GM12878 (cell line): ENCODE measurements around the gene DGKQ. TPM values are rescaled to one million over a fixed set of nuclear protein-coding genes. Genes with fewer than 3 reads are reported as not detected.

ENCODE experiments used
- ATAC-seq: fragments of 200-7000 bp; cut with Tn5 transposase; 3 replicates; pipeline ENCODE4 v1.9.1; 2020; ENCODE audit warnings: mild to moderate bottlenecking, moderate library complexity
- BruUV-seq: library from RNA; stranded (reverse); fragments of 400-500 nt; replicated peaks from 2 replicates; lab custom pipeline; 2021; lab: Mats Ljungman, UMichigan
- CTCF ChIA-PET: fragments of 300-600 bp; sonication (Branson Sonifier 250); formaldehyde crosslinking; extraction: SDS; loops from one replicate; lab custom pipeline; 2021; ENCODE audit warnings: inconsistent platforms; lab: Yijun Ruan, JAX
- POLR2A ChIA-PET: fragments of 350-600 bp; formaldehyde crosslinking; extraction: SDS; loops from one replicate; lab custom pipeline; 2021; ENCODE audit warnings: inconsistent platforms; lab: Charles Lee
- RAD21 ChIA-PET: fragments of 300-600 bp; sonication (Branson Sonifier 250); formaldehyde crosslinking; loops from one replicate; lab custom pipeline; 2023; ENCODE audit warnings: antibody characterized with exemption; ENCODE audit not compliant: unreplicated experiment; lab: Charles Lee
- SMC1A ChIA-PET: fragments of 300-600 bp; sonication (Branson Sonifier 250); formaldehyde crosslinking; loops from one replicate; lab custom pipeline; 2023; ENCODE audit not compliant: unreplicated experiment, uncharacterized antibody; lab: Charles Lee
- DNase-seq: peaks from one replicate; pipeline ENCODE4 v3.0.0-alpha.2; 2011; ENCODE audit warnings: low read depth, low spot score
- FAIRE-seq: peaks from 3 replicates; lab custom pipeline; 2011; peaks lifted over from hg19 to GRCh38; lab: Jason Lieb, UNC
- H2AFZ ChIP-seq: 2 replicates; pipeline ENCODE4 v1.6.0; 2011; ENCODE audit warnings: low read depth, low read length, control low read depth; ENCODE audit not compliant: control insufficient read depth
- H3K27ac ChIP-seq: 2 replicates; pipeline ENCODE4 v1.5.1; 2011; ENCODE audit warnings: control low read depth; ENCODE audit not compliant: control insufficient read depth, insufficient read depth
- H3K27me3 ChIP-seq, 2 experiments: replicated peaks in 1 of 2; 2 replicates each; pipeline versions ENCODE4 v1.6.0 to v1.6.1; 2011; ENCODE audit warnings: low read length in 1 of 2; ENCODE audit not compliant: control insufficient read depth in 2 of 2, insufficient read depth in 2 of 2
- H3K36me3 ChIP-seq, 2 experiments: 2 replicates each; pipeline ENCODE4 v1.5.1; 2011; ENCODE audit warnings: low read length in 1 of 2; ENCODE audit not compliant: control insufficient read depth in 2 of 2, insufficient read depth in 2 of 2
- H3K4me1 ChIP-seq: 2 replicates; pipeline ENCODE4 v1.6.1; 2011; ENCODE audit warnings: mild to moderate bottlenecking, low read length, moderate library complexity, mixed read lengths; ENCODE audit not compliant: control insufficient read depth, insufficient read depth
- H3K4me2 ChIP-seq: 2 replicates; pipeline ENCODE4 v1.6.0; 2011; ENCODE audit warnings: control low read depth; ENCODE audit not compliant: control insufficient read depth, insufficient read depth
- H3K4me3 ChIP-seq: fragments of 200-600 bp; sonication (generic); 2 replicates; pipeline ENCODE4 v1.5.1; 2016
- H3K79me2 ChIP-seq: 2 replicates; pipeline ENCODE4 v1.6.0; 2011; ENCODE audit warnings: low read length; ENCODE audit not compliant: control insufficient read depth, insufficient read depth
- H3K9ac ChIP-seq: 2 replicates; pipeline ENCODE4 v1.8.0; 2011; ENCODE audit warnings: low read length, control low read depth, mixed read lengths; ENCODE audit not compliant: control insufficient read depth, insufficient read depth
- H3K9me3 ChIP-seq: replicated peaks from 3 replicates; pipeline ENCODE4 v1.5.1; 2011; ENCODE audit warnings: mild to moderate bottlenecking, low read length; ENCODE audit not compliant: control insufficient read depth, insufficient read depth
- H4K20me1 ChIP-seq: 2 replicates; pipeline ENCODE4 v1.6.0; 2011; ENCODE audit not compliant: control insufficient read depth, insufficient read depth
- BACH1 ChIP-seq: fragments of 450-650 bp; IDR thresholded peaks from 2 replicates; pipeline ENCODE4 v1.6.1; 2017; ENCODE audit warnings: mild to moderate bottlenecking, borderline replicate concordance
- BCL3 ChIP-seq: IDR thresholded peaks from 2 replicates; pipeline ENCODE4 v1.6.1; 2011; ENCODE audit warnings: borderline replicate concordance, low read depth, mild to moderate bottlenecking, moderate library complexity, low read length; ENCODE audit not compliant: insufficient read depth, poor library complexity, severe bottlenecking
- EP300 ChIP-seq, 2 experiments: fragments of 150-350 bp in 1 of 2; IDR thresholded peaks; 2 replicates each; pipeline ENCODE4 v1.6.1; 2011 to 2012; ENCODE audit warnings: low read depth in 2 of 2, low read length in 2 of 2, borderline replicate concordance in 1 of 2, improper control_type of control experiment in 1 of 2, inconsistent platforms in 1 of 2; ENCODE audit not compliant: control insufficient read depth in 1 of 2
- IKZF2 ChIP-seq, 2 experiments: fragments of 450-650 bp; IDR thresholded peaks; 2 replicates each; pipeline ENCODE4 v1.6.1; 2017; ENCODE audit warnings: mild to moderate bottlenecking in 2 of 2, moderate library complexity in 2 of 2
- LARP7 ChIP-seq: fragments of 450-650 bp; IDR thresholded peaks from 2 replicates; pipeline ENCODE4 v1.6.1; 2017; ENCODE audit warnings: mild to moderate bottlenecking
- MXI1 ChIP-seq: fragments of 150-350 bp; IDR thresholded peaks from 2 replicates; pipeline ENCODE4 v1.6.1; 2011; ENCODE audit warnings: low read depth, mild to moderate bottlenecking, inconsistent platforms, low read length, improper control_type of control experiment
- PRDM15 ChIP-seq: fragments of 450-650 bp; formaldehyde crosslinking; IDR thresholded peaks from 2 replicates; pipeline ENCODE4 v1.4.0; 2020; ENCODE audit warnings: mild to moderate bottlenecking, moderate library complexity
- SUPT20H ChIP-seq: IDR thresholded peaks from 2 replicates; pipeline ENCODE4 v1.6.1; 2011; ENCODE audit warnings: low read depth, mild to moderate bottlenecking, low read length, moderate library complexity, borderline replicate concordance; ENCODE audit not compliant: control insufficient read depth
- ZNF207 ChIP-seq: fragments of 450-650 bp; IDR thresholded peaks from 2 replicates; pipeline ENCODE4 v1.6.1; 2014; ENCODE audit warnings: antibody characterized with exemption, mild to moderate bottlenecking, borderline replicate concordance
- ZNF592 ChIP-seq: fragments of 450-650 bp; IDR thresholded peaks from 2 replicates; pipeline ENCODE4 v1.6.1; 2017; ENCODE audit warnings: mild to moderate bottlenecking, moderate library complexity
- WGBS: methylation state at CpG from one replicate; pipeline ENCODE4 v1.1.6; 2016; ENCODE audit warnings: low lambda C conversion rate; ENCODE audit not compliant: insufficient replicate concordance, insufficient coverage; ENCODE audit errors: missing lambda C conversion rate; 5-methylcytosine and 5-hydroxymethylcytosine counted together
- in situ Hi-C: fragments of 300-500 bp; cut with MboI; formaldehyde crosslinking; loops from 9 replicates; pipeline ENCODE4 v1.14.3; 2018; ENCODE audit warnings: mixed read lengths
- intact Hi-C: fragments of 100-400 bp; cut with micrococcal nuclease; formaldehyde crosslinking; loops from one replicate; pipeline ENCODE4 v1.14.2; 2022; ENCODE audit not compliant: unreplicated experiment
- polyA plus RNA-seq, 11 experiments: library from polyadenylated mRNA; depleted of rRNA in 4 of 11; unstranded in 6 of 11; stranded (reverse) in 5 of 11; fragments of >200 nt; fragmentation: Nextera tagmentation in 4 of 11; fragmentation: Illumina TruSeq in 1 of 11; extraction: Ambion mirVana in 4 of 11; extraction: Trizol in 1 of 11; gene quantifications; 1 replicate in 1 of 11; 2 replicates in 10 of 11; pipeline versions ENCODE4 v1.2.1 to v1.2.3, GENCODE V29; 2011 to 2016; ENCODE audit warnings: inconsistent platforms in 2 of 11, missing spikeins in 2 of 11, low read depth in 1 of 11
- total RNA-seq, 4 experiments: library from RNA; depleted of rRNA in 3 of 4; stranded (reverse); fragments of >200 nt in 3 of 4; fragmentation: Illumina TruSeq in 1 of 4; extraction: Trizol in 1 of 4; gene quantifications; 2 replicates each; pipeline versions ENCODE4 v1.2.1 to v1.2.3, GENCODE V29; 2013 to 2021
- TF ChIP-seq, protein P1 (sequence below): IDR thresholded peaks from 2 replicates; pipeline ENCODE4 v1.6.1; 2012; ENCODE audit warnings: low read depth, low read length, improper control_type of control experiment

Gene DGKQ
- total and polyA plus RNA-seq, 10 of the 15 experiments (the other 5 are each of a cell fraction or from before 2014, with no cell fraction given), result 0.11 to 10.5 (median 1.4) TPM

- RAD21 ChIA-PET, result no interaction called here
- intact Hi-C loops, result no loop called here
- CTCF ChIA-PET, result no interaction called here
- TF ChIP-seq EP300 (IDR thresholded peaks at IDR 0.05; ENCODE audit: borderline replicate concordance in 1 of 2, control insufficient read depth in 1 of 2, low read depth in 2 of 2, low read length in 2 of 2) (no peak), IKZF2 (IDR thresholded peaks at IDR 0.05) (no peak), MXI1 (no peak), SUPT20H (no peak), ZNF207 (no peak), BACH1 (no peak), ZNF592 (no peak), BCL3 (no peak), LARP7 (no peak), PRDM15 (CRISPR knock-in tag) (no peak)
- TF ChIP-seq, protein P1, sequence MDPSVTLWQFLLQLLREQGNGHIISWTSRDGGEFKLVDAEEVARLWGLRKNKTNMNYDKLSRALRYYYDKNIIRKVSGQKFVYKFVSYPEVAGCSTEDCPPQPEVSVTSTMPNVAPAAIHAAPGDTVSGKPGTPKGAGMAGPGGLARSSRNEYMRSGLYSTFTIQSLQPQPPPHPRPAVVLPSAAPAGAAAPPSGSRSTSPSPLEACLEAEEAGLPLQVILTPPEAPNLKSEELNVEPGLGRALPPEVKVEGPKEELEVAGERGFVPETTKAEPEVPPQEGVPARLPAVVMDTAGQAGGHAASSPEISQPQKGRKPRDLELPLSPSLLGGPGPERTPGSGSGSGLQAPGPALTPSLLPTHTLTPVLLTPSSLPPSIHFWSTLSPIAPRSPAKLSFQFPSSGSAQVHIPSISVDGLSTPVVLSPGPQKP, result no peak
Measured at GRCh38 chr4:1014291-1015167, 41.2 kb upstream of the DGKQ start.

More at GRCh38 chr4:1014291-1015167, 41.2 kb upstream of the DGKQ start:
- Histone ChIP-seq H2AFZ (no peak overlapping the region), H3K4me1 (peaks cover 7% of the 10 kb centered on the region), H3K27me3 (peaks cover 0 to 3% of the 10 kb centered on the region in 2 experiments; a peak in 2 of 4 replicates), H3K9me3 (no peaks in the 10 kb centered on the region; the same call in 2 of the 3 replicates), H3K27ac (no peak overlapping the region), H3K4me2 (no peak overlapping the region), H3K4me3 (no peak overlapping the region), H3K9ac (no peak overlapping the region), H3K79me2 (no peaks in the 10 kb centered on the region), H4K20me1 (no peaks in the 10 kb centered on the region; the same call in 1 of the 2 replicates), H3K36me3 (no peaks in the 10 kb centered on the region)
- POLR2A ChIA-PET, result no interaction called here
- FAIRE-seq (no peak), DNase-seq (no peak), ATAC-seq (no peak)
- SMC1A ChIA-PET, result no interaction called here
- BruUV-seq, result no TSS peak
- in situ Hi-C loops, result no loop called here
- WGBS, result 68% methylated on average over 34 of the region's 36 CpGs
